GM12878 (cell line): Measurements from ENCODE around the gene WRAP73. TPM values are rescaled to one million over a fixed set of nuclear protein-coding genes. Genes with fewer than 3 reads are reported as not detected.

Experiments used
- ATAC-seq: fragments of 200-7000 bp; cut with Tn5 transposase; 3 replicates; pipeline ENCODE4 v1.9.1; 2020; ENCODE audit warnings: mild to moderate bottlenecking, moderate library complexity
- BruUV-seq: library from RNA; stranded (reverse); fragments of 400-500 nt; replicated peaks from 2 replicates; lab custom pipeline; 2021; lab: Mats Ljungman, UMichigan
- CTCF ChIA-PET: fragments of 300-600 bp; sonication (Branson Sonifier 250); formaldehyde crosslinking; extraction: SDS; loops from one replicate; lab custom pipeline; 2021; ENCODE audit warnings: inconsistent platforms; lab: Yijun Ruan, JAX
- POLR2A ChIA-PET: fragments of 350-600 bp; formaldehyde crosslinking; extraction: SDS; loops from one replicate; lab custom pipeline; 2021; ENCODE audit warnings: inconsistent platforms; lab: Charles Lee
- RAD21 ChIA-PET: fragments of 300-600 bp; sonication (Branson Sonifier 250); formaldehyde crosslinking; loops from one replicate; lab custom pipeline; 2023; ENCODE audit warnings: antibody characterized with exemption; ENCODE audit not compliant: unreplicated experiment; lab: Charles Lee
- SMC1A ChIA-PET: fragments of 300-600 bp; sonication (Branson Sonifier 250); formaldehyde crosslinking; loops from one replicate; lab custom pipeline; 2023; ENCODE audit not compliant: unreplicated experiment, uncharacterized antibody; lab: Charles Lee
- DNase-seq: peaks from one replicate; pipeline ENCODE4 v3.0.0-alpha.2; 2011; ENCODE audit warnings: low read depth, low spot score
- FAIRE-seq: peaks from 3 replicates; lab custom pipeline; 2011; peaks lifted over from hg19 to GRCh38; lab: Jason Lieb, UNC
- H2AFZ ChIP-seq: 2 replicates; pipeline ENCODE4 v1.6.0; 2011; ENCODE audit warnings: low read depth, low read length, control low read depth; ENCODE audit not compliant: control insufficient read depth
- H3K27ac ChIP-seq: 2 replicates; pipeline ENCODE4 v1.5.1; 2011; ENCODE audit warnings: control low read depth; ENCODE audit not compliant: control insufficient read depth, insufficient read depth
- H3K27me3 ChIP-seq, 2 experiments: replicated peaks in 1 of 2; 2 replicates each; pipeline versions ENCODE4 v1.6.0 to v1.6.1; 2011; ENCODE audit warnings: low read length in 1 of 2; ENCODE audit not compliant: control insufficient read depth in 2 of 2, insufficient read depth in 2 of 2
- H3K36me3 ChIP-seq, 2 experiments: 2 replicates each; pipeline ENCODE4 v1.5.1; 2011; ENCODE audit warnings: low read length in 1 of 2; ENCODE audit not compliant: control insufficient read depth in 2 of 2, insufficient read depth in 2 of 2
- H3K4me1 ChIP-seq: 2 replicates; pipeline ENCODE4 v1.6.1; 2011; ENCODE audit warnings: mild to moderate bottlenecking, low read length, moderate library complexity, mixed read lengths; ENCODE audit not compliant: control insufficient read depth, insufficient read depth
- H3K4me2 ChIP-seq: 2 replicates; pipeline ENCODE4 v1.6.0; 2011; ENCODE audit warnings: control low read depth; ENCODE audit not compliant: control insufficient read depth, insufficient read depth
- H3K4me3 ChIP-seq: fragments of 200-600 bp; sonication (generic); 2 replicates; pipeline ENCODE4 v1.5.1; 2016
- H3K79me2 ChIP-seq: 2 replicates; pipeline ENCODE4 v1.6.0; 2011; ENCODE audit warnings: low read length; ENCODE audit not compliant: control insufficient read depth, insufficient read depth
- H3K9ac ChIP-seq: 2 replicates; pipeline ENCODE4 v1.8.0; 2011; ENCODE audit warnings: low read length, control low read depth, mixed read lengths; ENCODE audit not compliant: control insufficient read depth, insufficient read depth
- H3K9me3 ChIP-seq: replicated peaks from 3 replicates; pipeline ENCODE4 v1.5.1; 2011; ENCODE audit warnings: mild to moderate bottlenecking, low read length; ENCODE audit not compliant: control insufficient read depth, insufficient read depth
- H4K20me1 ChIP-seq: 2 replicates; pipeline ENCODE4 v1.6.0; 2011; ENCODE audit not compliant: control insufficient read depth, insufficient read depth
- LARP7 ChIP-seq: fragments of 450-650 bp; IDR thresholded peaks from 2 replicates; pipeline ENCODE4 v1.6.1; 2017; ENCODE audit warnings: mild to moderate bottlenecking
- RAD51 ChIP-seq: fragments of 450-650 bp; IDR thresholded peaks from 2 replicates; pipeline ENCODE4 v1.6.1; 2016; ENCODE audit warnings: moderate library complexity, mild to moderate bottlenecking, inconsistent platforms
- ZBED1 ChIP-seq: IDR thresholded peaks from 2 replicates; pipeline ENCODE4 v1.6.1; 2016; ENCODE audit warnings: borderline replicate concordance
- WGBS: methylation state at CpG from one replicate; pipeline ENCODE4 v1.1.6; 2016; ENCODE audit warnings: low lambda C conversion rate; ENCODE audit not compliant: insufficient replicate concordance, insufficient coverage; ENCODE audit errors: missing lambda C conversion rate; 5-methylcytosine and 5-hydroxymethylcytosine counted together
- in situ Hi-C: fragments of 300-500 bp; cut with MboI; formaldehyde crosslinking; loops from 9 replicates; pipeline ENCODE4 v1.14.3; 2018; ENCODE audit warnings: mixed read lengths
- intact Hi-C: fragments of 100-400 bp; cut with micrococcal nuclease; formaldehyde crosslinking; loops from one replicate; pipeline ENCODE4 v1.14.2; 2022; ENCODE audit not compliant: unreplicated experiment
- polyA plus RNA-seq, 11 experiments: library from polyadenylated mRNA; depleted of rRNA in 4 of 11; unstranded in 6 of 11; stranded (reverse) in 5 of 11; fragments of >200 nt; fragmentation: Nextera tagmentation in 4 of 11; fragmentation: Illumina TruSeq in 1 of 11; extraction: Ambion mirVana in 4 of 11; extraction: Trizol in 1 of 11; gene quantifications; 1 replicate in 1 of 11; 2 replicates in 10 of 11; pipeline versions ENCODE4 v1.2.1 to v1.2.3, GENCODE V29; 2011 to 2016; ENCODE audit warnings: inconsistent platforms in 2 of 11, missing spikeins in 2 of 11, low read depth in 1 of 11
- total RNA-seq, 4 experiments: library from RNA; depleted of rRNA in 3 of 4; stranded (reverse); fragments of >200 nt in 3 of 4; fragmentation: Illumina TruSeq in 1 of 4; extraction: Trizol in 1 of 4; gene quantifications; 2 replicates each; pipeline versions ENCODE4 v1.2.1 to v1.2.3, GENCODE V29; 2013 to 2021
- TF ChIP-seq, protein P1 (sequence below): IDR thresholded peaks from 2 replicates; pipeline ENCODE4 v1.6.1; 2011; ENCODE audit warnings: borderline replicate concordance, low read depth, mild to moderate bottlenecking, moderate library complexity, mixed read lengths, low read length; ENCODE audit not compliant: insufficient read depth; ENCODE audit errors: extremely low read length

The WRAP73 gene
- total and polyA plus RNA-seq, 10 of the 15 experiments (the other 5 are each of a cell fraction or from before 2014, with no cell fraction given), result 3.2 to 65.8 (median 48.0) TPM

DNA sequence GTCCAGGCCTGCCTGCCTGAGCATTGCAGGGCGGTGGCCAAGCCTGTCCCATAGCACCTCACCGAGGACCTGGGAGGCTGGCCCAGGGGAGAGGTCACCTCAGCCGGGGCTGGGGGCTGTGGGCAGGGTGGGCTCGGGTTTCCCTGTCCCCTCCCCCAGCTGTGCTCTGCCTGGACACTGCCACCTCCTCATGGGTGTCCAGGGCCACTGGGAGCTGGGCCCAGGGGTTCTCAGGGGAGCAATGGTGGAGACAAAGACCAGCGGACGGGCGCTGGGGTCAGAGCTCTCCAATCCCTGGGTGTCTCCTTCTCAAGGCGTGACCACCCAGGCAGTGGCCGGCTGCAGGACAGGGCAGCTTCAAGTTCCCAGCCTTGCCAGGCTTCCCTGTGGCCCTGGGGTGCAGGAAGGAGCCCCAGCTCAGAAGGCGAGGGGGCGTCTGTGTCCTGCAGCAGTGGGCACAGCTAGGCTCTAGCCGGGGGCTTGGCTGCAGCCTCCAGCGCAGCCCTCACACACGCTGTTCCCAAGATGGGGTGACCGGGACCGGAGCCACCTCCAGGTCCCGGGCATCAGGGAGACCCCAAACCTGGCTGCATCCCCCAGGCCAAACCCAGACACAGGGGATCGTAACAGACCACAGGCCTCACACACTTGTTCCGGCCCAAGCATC, 31.5 kb upstream of the WRAP73 start (continued):
- TF ChIP-seq ZBED1, result no peak

DNA sequence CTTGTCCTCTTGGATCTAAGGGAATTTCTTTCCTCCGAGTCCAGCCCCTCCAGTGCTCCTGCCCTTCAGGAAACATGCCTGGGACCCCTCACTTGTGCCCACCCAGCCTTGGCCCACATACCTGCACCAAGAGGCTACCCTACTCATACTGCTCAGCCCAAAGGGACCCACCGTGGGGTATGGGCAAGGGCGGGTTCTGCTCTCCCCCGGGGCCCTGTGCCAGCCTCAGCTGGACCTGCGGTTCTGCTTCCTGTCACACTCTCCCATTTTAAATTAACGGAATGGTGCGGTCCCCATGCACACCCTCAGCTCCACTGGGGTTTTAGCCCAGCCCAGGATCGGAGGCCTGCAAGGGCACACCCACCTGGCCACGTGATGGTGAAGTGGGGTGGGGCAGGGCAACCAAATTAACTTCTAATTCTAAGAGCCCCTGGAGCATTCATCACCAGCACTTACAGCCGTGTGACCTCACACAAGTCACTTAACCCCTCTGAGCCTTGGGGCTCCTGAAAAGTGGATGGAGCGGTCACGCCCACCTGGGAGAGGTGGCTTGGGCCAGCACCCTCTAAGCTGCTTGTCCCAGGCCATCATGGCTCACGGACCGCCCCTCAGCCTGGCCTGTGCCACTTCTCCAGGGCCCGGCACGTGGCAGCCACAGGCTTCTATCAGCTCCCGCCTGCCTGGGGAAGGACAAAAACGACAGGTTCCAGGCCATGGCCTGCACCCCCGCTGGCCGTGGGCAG, 30.8 kb upstream of the WRAP73 start:
- 62% methylated on average over 20 of the region's 20 CpGs for WGBS
- Histone ChIP-seq H3K27me3 (no peaks in the 10 kb centered on the region), H3K27ac (no peak overlapping the region), H3K36me3 (peaks cover 2 to 39% of the 10 kb centered on the region in 2 experiments; a peak in 3 of 4 replicates), H3K4me3 (no peak overlapping the region), H3K4me2 (no peak overlapping the region)
- intact Hi-C loops, result no loop called here
- ChIA-PET RAD21 (interaction anchor here (1.3 kb wide), 1 partner anchor 15 kb away, joined by 6 read pairs; no protein-coding TSS in a partner anchor), SMC1A (interaction anchor here (0.9 kb wide), 2 partner anchors 16 to 25 kb away, joined by 3 read pairs; no protein-coding TSS in a partner anchor)
- TF ChIP-seq, protein P1, sequence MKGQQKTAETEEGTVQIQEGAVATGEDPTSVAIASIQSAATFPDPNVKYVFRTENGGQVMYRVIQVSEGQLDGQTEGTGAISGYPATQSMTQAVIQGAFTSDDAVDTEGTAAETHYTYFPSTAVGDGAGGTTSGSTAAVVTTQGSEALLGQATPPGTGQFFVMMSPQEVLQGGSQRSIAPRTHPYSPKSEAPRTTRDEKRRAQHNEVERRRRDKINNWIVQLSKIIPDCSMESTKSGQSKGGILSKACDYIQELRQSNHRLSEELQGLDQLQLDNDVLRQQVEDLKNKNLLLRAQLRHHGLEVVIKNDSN, result peak; percentile 72
- TF ChIP-seq RAD51, result peak; percentile 27; the same call in 1 of the 2 replicates
- TF ChIP-seq LARP7, result no peak
- TF ChIP-seq, all 136 proteins: peak for 2
- FAIRE-seq (no peak), DNase-seq (no peak), ATAC-seq (no peak)
- Histone ChIP-seq H3K4me1 (peaks cover 40% of the 10 kb centered on the region), H4K20me1 (no peaks in the 10 kb centered on the region; the same call in 1 of the 2 replicates), H3K9ac (no peak overlapping the region), H2AFZ (no peak overlapping the region), H3K9me3 (no peaks in the 10 kb centered on the region), H3K79me2 (peaks cover 40% of the 10 kb centered on the region)
- no TSS peak for BruUV-seq
- in situ Hi-C loops, result no loop called here
- CTCF ChIA-PET, result interaction anchor here (1.0 to 1.1 kb wide), 2 partner anchors 27 to 32 kb away, joined by 3 to 5 read pairs; no protein-coding TSS in a partner anchor
- POLR2A ChIA-PET, result no interaction called here
